NCI-H2081 treated with DMSO at 0.1 percent for 48 hours (cell line): Measurements from ENCODE around the gene ST6GALNAC3.
A peak's percentile ranks its signal among the peaks of the same experiment; 100 is the strongest.

ENCODE experiments used
- DNase-seq: peaks from one replicate; lab custom pipeline; 2025; lab: John Stamatoyannopoulos, UW

Gene ST6GALNAC3

DNA sequence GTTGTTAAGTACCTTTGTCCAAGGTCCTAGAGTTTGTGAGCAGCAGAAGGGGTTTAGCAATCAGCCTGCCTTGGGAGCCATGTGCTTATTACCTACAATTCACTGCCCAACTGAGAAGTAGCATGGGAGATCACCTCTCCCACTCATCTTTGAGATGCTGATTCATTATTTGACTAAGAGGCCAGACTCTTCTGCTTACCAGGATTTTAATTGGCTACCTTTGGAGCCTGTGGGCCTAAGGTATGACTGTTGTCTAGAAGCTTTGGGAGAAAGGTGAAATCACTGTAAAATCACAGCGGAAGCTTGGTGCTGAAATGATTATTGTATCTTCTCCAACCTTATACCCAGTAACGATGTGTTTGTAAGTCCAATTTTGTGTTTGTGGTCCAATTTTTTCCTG, 213.4 kb downstream of the ST6GALNAC3 start:
- DNase-seq: no peak

DNA sequence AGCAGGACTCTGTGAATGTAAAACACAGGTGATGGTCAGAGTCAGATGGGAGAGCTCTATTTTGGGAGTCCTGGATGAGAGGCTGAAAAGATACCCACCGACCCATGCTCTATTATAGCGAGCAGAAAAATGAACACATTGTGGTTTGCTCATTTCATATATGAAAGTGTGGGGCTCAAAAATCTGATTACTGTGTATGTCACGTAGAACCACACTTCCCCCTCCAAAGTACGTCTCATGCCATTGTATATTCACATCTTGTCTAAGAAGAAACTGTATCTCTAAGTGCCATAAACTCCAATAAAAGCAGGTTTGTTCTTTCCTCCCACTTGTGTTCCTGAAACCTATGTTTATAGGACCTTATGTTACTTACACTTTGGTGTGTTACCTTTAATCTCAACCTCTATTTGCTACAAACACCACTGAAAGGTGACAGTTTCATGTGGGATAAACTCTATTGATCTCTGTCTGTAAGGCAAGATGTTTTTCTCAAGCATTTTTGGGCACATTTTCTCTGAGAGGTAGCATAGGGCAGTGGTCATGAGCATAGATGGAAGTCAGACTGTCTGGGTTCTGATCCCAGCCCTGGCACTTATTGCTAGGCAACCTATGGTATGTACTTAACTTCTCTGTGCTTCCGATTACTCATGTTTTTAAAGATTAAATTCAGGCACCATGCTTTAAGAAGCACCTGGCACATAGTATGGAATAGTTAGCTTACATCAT, 214.4 kb downstream of the ST6GALNAC3 start:
- no peak for DNase-seq

DNA sequence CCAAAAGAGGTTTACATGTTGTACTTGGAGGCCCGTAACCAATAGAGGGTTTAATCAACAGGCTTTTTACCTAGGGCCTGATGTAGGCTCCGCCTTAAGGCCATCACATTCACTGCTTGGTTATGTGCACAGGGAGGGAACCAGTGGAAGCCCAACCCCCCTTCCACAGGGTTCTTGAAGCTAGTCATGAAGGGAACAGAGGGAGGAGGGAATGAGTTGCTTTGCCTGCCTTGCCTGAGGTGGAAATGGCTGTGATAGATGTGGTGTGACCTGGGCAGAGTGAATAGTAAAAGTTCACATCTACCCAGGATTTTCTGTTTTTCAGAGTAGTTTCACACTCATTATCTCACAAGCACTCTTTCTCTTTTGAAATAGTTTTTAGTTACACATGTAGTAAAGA, 215.1 kb downstream of the ST6GALNAC3 start:
- DNase-seq: no peak

DNA sequence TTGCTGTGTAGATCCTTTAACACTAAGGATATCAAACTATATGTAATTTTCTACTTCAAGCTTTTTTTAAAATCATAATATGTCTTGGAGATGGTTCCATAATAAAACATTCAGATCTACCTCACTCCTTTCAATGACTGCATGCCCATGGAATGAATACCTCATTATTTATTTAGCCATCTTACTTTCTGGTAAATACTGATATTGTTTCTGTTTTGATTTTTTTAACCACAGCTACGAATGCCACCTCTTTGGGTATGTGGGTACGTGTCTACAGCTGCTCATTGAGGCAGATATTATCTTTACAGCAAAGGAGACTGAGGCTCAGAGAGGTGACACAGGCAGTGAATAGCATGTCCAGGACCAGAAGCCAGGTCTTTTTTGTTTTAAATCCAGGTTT, 215.7 kb downstream of the ST6GALNAC3 start:
- no peak for DNase-seq

DNA sequence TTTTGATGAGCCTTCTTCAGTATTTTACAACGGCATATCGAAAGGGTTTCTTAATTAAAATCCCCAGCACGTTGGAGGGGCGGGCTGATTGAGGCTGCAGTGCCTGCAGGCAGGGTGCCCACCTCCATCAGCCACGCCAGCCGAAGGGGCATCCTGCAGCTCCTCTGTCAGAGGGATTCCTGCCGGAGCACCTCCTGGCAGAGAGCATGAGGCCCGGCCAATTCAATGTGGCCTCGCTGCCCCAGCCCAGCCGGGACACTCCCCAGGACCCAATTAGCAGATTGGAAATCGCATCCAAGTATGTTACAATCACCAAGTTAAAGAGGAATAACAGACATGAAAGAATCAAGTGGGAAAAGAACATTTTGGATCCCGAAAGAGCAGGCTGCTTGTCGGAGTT, 216.6 kb downstream of the ST6GALNAC3 start:
- DNase-seq: no peak

DNA sequence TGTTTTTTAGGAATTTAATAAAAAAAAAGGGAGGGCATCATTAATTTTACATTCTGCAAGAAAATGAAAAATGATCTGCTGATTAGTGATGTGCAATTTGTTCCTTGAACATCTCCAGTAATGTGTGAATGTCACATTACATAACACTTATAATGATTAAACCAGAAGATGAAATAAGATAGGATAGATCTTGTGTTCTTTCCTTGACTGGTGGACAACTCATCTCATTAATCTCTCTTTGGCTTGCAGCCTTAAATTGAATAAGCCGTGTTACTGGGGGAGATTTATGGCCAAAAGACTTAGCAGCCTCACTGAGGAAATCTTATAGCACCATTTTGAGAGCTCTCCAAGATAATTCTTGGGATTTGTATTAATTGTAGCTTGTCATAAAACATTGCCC, 217.2 kb downstream of the ST6GALNAC3 start:
- DNase-seq: no peak

DNA sequence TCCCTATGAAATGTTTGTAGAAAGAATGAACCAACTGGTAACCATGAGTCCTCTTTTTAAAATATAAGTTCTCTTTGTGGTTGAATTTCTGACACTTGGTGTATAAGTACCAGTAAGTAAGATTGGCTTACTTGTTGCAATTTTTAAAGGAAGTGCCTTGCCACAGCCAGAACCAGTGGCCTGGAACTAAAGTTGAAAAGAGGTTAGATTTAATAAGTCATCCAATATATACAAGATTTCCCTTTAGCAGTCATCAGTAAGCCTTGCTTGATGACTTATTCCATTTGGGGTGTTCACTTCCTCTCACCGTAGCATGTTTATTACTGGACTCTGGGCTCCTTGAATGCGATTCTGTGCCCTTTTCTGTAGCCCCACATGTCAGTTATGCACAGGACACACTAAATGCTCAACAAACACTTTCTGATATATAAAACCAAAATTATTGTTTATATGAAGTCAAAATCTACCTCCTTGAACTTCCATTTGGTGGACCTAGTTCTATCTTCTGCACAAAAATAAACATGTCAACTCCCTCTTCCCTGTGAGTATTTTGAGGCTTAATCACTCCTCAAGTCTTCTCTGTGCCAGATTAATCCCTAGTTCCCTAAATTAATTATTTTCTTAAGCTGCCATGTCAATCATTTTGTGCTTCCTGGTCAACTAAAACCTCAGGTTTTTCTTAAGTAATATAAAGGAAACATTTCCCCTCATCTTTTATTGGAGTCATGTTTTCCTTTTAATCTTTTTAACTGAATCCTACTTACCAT, 218.1 kb downstream of the ST6GALNAC3 start:
- DNase-seq: no peak

DNA sequence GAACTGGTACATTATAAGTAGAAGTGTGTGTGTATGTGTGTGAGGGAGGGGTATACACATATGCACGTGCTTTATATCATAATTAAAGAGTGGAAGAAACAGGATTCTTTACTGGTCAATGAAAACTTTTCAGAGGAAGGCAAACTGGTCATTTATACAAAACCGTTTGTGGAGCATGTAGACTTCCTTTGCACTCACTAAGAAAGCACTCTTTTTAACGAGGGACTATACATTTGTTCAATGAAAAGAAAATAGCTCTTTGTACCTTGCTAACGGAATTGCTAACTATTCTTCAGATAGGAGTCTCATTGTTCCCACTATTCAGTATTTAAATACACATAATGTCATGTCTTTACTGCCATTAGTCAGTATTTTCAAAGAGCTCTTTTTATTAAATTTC, 219.3 kb downstream of the ST6GALNAC3 start:
- DNase-seq: no peak

DNA sequence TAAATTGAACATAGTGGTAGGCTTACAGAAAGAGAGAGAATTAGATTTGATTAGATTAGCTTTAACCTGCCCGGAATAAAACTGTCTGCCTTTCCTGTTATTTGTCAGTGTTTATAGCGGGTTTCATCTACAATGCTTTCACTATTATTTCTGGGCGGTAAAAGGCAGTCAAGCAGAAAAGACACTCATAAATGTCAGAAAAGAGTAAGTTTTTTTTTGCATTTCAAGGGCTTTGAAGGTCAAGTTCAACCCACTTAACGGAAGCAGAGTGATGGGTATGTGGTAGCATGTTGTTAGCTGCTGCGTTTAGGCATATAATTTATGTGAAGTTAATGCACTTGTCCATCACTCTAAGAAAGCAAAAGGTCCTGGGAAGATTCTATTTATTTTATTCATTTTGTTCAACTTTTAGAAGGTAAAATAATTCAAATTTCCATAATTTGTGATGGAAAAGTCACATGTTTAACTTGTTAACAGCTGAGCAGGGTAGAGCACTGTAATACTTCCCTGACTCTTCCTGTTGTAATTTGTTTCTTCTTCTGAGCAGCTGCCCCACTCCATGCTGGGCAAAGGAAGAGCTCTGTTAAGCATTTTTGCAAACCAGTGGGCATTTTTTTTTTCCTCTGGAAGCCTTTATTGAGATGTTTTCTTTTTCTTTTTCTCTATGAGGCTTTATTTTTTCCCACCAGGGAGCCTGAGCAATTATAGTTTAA, 220.1 kb downstream of the ST6GALNAC3 start:
- no peak for DNase-seq

DNA sequence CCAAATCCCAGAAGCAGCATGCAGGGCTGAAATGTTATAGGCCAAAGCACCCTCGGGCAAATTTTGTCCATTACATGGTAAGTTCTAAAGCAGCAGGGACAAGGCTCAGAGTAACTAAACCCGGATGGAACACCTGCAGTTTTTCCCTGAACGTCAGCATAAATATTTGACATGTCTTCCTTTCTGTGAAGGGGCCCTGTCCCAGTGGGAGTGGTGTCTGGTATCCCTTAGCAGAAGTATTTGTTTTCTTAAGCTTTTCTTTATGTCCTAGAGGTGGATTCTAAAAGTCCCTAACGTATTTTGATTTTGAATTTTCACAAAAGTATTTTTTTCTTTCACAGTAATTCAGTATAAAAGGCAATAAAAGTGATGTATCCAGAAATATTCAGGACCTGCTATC, 223.9 kb downstream of the ST6GALNAC3 start:
- DNase-seq: no peak

DNA sequence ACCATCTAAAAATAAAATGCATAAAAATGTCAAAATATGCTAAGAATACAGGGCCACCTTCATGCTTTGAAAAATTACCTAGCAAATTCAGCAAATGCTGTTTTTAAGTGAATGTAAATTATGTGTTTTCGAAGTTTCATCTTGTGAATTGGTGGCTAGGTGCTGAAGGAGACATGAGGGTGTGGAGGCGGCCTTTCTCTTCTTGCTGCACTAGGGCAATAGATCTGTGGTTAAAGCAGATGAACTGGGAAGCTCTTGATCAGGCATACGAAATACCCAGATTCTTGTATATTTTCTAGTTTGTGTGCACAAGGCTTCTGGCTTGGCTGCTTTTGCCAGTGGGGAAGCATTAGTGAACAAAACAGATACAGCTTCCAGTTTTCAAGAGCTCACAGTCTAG, 224.5 kb downstream of the ST6GALNAC3 start:
- no peak for DNase-seq

DNA sequence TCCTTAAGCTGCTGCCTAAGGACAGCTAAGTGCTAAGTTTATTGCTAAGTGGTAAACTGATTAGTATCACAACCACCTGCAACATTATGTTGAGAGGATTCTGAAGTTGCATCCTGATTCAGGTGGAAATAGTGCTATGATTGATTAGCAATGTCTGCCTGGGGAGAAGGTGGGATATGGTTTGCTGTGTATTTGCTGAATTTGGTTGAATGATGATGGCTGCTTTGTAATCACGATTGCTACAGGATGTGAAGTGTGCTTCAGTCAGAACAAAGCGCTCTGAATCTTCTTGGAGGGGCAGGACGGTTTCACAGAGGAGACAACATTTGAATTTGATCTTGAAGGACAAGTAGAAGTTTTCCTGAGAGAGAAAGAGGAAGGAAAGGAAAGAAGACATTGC, 226.0 kb downstream of the ST6GALNAC3 start:
- DNase-seq: no peak

DNA sequence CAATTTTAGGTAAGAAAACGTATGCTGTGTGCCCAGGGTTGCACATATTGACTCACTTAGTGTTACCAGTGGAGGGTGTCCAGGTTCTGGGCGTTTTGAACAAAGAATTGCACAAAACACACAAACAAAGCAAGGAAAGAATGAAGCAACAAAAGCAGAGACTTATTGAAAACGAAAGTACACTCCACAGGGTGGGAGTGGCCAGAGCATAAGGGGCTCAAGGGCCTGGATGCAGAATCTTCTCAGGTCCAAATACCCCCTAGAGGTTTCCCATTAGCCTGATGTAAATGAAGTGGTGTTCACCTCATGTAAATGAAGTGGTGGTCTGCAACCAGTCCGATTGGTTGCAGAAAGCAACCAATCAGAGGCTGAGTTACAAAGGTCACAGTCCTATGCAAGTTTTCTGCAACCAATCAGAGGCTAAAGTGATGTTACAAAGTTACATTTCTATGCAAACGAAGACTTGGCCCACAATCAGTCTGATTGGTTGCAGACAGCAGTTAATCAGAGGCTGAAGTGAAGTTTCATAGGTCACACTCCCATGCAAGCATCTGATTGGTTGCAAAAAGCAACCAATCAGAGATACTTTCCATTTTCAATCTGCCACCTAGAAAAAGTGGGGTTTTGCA, 228.3 kb downstream of the ST6GALNAC3 start:
- no peak for DNase-seq

DNA sequence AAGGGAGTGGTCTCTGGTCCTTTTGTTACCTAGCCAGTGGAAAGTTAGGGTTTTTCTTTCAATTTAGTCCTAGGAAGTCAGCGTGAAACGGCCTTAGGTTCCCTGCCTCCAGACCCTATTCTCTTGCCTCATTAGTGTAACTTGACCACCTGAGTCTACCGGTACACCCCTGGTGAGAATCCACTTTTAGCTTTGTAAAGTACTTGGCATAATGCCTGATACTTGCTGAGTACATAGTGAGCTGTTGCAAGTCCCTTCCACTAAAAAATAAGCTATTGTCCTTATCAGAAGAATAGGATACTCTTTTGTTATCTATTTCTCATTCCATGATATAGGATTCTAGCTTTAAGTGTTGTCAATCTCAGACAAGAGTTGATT, 228.8 kb downstream of the ST6GALNAC3 start:
- peak; percentile 46 for DNase-seq

DNA sequence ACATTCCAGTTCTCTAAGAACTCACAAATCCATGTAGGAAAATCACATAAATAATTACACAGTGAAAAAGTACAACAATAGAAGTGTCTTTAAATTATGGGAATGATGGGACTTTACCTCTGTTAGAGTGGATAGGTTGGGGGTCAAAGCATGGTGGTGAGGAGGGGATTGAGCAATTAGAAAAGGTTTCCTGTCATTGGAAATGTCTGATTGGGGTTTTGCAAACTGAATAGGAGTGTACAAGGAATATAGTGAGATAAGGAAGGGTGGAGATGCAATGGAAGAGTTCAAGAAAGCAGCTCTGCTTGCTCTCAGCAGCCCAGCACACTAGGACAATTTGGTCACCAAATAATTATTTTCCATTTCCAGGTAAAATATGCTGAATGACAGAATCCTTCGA, 238.8 kb downstream of the ST6GALNAC3 start:
- DNase-seq: no peak

DNA sequence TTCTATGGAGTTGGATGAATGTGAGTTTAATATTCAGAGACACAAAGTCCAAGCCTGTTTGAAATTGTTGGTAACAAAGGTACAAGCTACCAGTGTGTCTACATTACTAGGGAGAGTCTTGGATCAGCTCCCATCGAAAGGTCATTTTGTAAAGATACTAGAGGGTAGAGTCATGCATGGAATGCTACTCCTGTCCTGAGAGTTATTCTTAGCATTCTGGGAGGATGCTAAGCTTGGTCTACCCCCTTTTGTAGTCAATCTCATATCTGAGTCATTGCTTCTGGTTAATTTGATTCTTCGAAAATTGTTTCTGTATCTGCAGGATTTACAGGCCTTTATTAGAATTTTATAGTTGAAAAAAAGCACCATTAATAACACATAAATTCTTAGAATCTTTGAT, 240.2 kb downstream of the ST6GALNAC3 start:
- no peak for DNase-seq

DNA sequence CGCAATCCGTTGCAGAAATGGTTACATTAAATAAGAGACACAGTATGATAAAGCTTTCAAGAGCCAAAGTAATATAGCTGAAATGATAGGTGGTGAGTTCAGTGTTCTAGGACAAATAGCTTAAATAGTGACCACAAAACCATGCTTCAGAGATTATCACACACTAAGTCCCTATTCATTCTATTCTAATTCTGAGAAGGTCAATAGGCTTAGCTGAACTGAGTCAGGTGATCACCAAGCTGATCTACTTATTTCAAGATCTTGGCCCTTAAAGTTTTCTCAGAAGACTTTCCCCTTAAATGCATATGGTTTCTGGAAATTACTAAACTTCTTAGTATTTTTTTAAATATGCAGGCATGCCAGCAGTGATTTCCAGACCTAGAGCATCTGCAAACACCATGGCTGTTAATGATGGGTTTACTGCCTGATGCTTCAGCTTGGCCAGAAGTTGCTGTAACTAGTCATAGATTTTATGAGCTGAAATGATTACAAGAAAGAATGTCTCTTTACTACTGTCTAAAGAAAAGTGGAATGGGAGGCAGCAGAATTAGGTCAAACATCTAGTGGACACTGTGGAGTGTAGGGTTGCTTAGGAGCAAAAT, 242.9 kb downstream of the ST6GALNAC3 start:
- DNase-seq: no peak

DNA sequence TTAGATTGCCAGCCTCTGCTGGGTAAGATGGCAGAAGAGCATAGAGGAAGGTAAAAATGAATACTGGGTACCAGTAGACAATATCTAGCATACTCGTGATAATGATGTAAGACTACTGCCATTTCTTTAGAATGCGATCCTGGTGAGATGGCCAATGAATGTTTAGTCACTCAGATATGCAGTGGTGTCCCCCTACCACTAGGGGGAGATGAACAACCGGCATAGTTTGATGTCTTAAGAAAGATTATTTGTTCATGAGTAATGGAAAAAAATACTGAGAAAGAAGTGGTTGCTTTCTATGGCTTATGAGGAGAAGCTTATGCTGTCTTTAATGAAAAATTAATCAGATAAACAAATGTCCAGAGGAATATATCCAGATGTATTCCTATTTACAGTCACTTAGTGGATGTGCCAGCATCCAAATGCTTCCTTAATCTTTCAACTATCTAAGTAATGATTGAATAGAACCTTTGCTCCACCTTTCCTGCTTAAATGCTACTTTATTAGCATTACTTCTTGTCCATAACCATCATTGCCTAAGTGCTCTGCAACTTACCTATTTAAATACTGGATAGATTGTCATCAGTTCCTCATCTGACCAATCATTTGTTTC, 256.6 kb downstream of the ST6GALNAC3 start:
- DNase-seq: peak; percentile 18

DNA sequence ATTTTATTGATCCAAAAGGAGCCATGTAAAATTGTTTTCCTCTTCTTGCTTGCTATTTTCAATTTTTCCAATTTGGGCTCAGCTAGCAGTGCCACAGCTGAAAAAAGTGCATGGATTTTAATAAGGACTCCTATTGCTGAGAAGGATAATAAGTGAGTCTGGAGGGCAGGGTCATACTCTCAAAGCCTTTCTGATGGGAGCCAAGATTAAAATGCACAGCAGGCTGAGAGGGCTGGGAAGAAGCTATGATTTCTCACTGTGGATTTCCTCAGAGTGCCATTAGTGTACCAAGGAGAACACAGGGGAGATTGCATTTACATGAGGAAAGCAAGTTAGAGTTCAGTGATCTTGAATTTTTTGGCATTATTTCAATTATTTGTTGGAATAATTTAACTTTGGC, 261.3 kb downstream of the ST6GALNAC3 start:
- no peak for DNase-seq

DNA sequence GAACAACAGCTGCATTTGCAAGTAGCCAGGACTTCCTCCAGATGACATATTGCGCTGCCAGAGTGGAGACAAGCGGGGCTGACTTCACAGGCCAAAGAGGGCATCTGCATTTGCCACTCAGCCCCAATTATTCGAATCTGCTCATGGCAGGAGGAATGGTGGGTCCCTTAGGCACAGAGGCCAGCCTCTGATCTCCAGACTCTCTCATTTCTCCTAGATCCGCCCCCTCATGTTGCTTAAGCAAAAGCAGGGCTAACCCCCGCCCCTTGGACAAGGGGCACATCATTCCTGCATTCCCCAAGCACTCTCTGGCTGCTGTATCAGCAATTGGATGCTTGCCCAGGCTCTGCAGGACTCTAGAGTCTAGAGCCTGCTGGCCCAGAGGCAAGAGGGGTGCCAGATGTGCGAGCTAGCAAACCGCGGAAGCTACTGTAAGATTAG, 262.4 kb downstream of the ST6GALNAC3 start:
- no peak for DNase-seq

DNA sequence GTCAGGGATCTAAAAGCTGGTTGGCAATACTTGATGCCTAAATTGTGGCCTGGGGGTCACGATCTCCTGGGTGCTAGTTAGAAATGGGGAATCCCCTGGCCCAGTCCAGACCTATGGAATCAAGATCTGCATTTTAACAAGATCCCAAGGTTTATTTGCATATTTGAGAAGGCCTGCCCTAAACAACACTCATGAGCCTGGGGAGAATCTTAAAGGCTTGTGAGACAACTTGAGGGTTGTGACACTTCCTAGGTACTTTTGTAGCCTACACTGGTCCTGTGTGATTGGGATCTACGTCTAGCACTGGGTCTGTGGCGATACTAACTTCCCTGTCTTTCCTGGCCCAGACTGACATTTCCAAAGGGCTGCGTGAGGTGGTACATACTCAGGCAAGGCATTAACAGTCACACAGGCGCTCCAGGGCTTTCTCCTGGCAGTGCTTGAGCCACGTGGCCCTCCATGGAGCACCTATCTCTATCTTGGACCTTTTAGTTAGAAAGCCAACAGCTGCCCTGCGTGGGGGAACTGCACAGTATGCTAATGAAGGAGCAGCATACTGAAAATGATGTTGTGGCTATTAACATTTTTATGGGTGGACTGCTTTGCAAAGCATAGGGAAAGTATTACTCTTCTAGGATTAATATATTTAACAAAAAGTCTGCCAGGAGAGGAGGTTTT, 263.1 kb downstream of the ST6GALNAC3 start:
- no peak for DNase-seq
